ENCODE data around the gene ELAPOR1.

GRCh38 chr1:109120356-109120755, 6.4 kb downstream of the ELAPOR1 start:
- no peak for TF ChIP-seq CTCF (IDR thresholded peaks at IDR 0.05; ENCODE audit: low read length)
- no peak for TF ChIP-seq EZH2 (optimal IDR thresholded peaks at IDR 0.05; ENCODE audit: low read depth, low read length)
